Fibroblast of the aortic adventitia (primary cell): ENCODE data around the gene EPHB1. TPM values are rescaled to one million over a fixed set of nuclear protein-coding genes. Genes with fewer than 3 reads are reported as not detected.
"Not testable (repeated sequence)": the region's sequence is repeated elsewhere in the genome, so short reads cannot be mapped to it uniquely, and the experiment has no call there.

Experiments used
- DNase-seq: peaks from one replicate; pipeline ENCODE4 v3.0.0-alpha.2; 2010; ENCODE audit warnings: low read depth
- H3K4me3 ChIP-seq: 2 replicates; pipeline ENCODE4 v1.5.1; 2011; ENCODE audit warnings: low read depth, mild to moderate bottlenecking, control low read depth, low read length, moderate library complexity
- total RNA-seq: library from RNA; depleted of rRNA; stranded (reverse); fragments of >200 nt; gene quantifications from 2 replicates; pipeline ENCODE4 v1.2.3, GENCODE V29; 2012; ENCODE audit warnings: low replicate concordance
- TF ChIP-seq, protein P1 (sequence below): IDR thresholded peaks from 2 replicates; pipeline ENCODE4 v1.5.1; 2011; ENCODE audit warnings: mild to moderate bottlenecking, low read length, control low read depth, inconsistent platforms; ENCODE audit not compliant: insufficient read depth

EPHB1 gene
- total RNA-seq, 1 donor = 1.2 TPM

DNA sequence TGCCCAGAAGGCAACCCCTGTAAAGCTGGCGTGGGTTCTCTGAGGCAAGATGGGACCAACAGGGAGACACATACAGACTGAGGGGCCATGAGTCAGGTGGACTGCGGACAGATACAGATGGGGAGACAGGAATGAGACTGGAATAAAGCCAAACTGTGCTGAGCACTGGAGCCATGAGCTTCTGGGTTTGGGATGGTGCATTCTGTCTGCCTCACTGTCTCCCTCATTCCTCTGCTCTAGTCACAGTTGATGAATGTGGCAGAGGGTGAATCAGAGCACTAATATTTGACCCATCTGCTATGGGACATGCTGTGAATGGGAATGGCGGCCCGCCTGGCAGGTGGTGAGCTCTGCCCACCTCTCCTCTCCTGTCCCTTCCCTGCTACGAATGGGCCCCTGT is 262.9 kb downstream of the EPHB1 start:
- TF ChIP-seq, protein P1, sequence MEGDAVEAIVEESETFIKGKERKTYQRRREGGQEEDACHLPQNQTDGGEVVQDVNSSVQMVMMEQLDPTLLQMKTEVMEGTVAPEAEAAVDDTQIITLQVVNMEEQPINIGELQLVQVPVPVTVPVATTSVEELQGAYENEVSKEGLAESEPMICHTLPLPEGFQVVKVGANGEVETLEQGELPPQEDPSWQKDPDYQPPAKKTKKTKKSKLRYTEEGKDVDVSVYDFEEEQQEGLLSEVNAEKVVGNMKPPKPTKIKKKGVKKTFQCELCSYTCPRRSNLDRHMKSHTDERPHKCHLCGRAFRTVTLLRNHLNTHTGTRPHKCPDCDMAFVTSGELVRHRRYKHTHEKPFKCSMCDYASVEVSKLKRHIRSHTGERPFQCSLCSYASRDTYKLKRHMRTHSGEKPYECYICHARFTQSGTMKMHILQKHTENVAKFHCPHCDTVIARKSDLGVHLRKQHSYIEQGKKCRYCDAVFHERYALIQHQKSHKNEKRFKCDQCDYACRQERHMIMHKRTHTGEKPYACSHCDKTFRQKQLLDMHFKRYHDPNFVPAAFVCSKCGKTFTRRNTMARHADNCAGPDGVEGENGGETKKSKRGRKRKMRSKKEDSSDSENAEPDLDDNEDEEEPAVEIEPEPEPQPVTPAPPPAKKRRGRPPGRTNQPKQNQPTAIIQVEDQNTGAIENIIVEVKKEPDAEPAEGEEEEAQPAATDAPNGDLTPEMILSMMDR = no peak
- H3K4me3 ChIP-seq = no peak overlapping the region
- no peak for DNase-seq

DNA sequence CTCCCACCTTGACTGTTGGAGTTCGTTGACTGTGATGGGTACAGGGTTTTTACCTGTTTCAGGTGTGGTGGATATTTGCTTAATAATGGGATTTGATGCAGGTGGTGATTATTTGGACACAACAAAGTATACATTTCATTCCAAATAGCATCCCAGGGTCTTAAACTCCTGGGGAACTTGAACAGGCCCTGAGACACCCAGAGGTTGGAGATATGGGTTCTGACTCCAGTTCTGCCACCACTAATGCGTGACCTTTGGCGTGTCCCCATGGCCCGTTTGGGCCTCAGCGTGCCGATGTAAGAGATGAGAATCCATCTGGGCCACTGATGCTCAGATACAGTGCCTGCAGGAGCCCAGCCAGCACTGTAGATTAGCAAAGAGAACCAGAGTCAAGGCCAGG is 264.5 kb downstream of the EPHB1 start:
- TF ChIP-seq, protein P1 = no peak
- H3K4me3 ChIP-seq = no peak overlapping the region
- no peak for DNase-seq

DNA sequence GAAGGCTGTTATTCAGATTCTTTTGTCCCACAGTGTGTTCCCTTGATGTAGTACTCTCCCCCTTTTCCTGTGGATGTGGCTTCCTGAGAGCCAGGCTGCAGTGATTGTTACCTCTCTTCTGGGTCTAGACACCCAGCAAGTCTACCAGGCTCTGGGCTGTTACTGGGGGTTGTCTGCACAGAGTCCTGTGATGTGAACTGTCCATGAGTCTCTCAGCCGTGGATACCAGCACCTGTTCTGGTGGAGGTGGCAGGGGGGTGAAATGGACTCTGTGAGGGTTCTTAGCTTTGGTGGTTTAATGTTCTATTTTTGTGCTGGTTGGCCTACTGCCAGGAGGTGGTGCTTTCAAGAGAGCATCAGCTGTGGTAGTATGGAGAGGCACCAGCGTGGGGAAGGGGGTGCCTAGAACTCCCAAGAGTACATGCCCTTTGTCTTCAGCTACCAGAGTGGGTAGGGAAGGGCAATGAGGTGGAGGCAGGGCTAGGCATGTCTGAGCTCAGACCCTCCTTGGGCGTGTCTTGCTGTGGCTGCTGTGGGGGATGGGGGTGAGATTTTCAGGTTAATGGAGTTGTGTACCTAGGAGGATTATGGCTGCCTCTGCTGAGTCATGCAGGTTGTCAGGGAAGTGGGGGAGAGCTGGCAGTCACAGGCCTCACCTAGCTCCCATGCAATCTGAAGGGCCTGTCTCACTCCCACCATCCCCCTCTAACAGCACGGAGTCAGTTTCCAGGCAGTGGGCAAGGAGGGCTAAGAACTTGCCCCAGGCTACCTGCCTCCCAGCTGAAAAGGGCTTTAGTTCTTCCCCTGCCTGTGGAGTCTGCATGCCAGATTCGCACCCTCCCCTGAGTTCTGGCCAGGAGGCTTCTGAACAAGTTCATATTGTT is 272.0 kb downstream of the EPHB1 start:
- not testable (repeated sequence) for DNase-seq, H3K4me3 ChIP-seq

DNA sequence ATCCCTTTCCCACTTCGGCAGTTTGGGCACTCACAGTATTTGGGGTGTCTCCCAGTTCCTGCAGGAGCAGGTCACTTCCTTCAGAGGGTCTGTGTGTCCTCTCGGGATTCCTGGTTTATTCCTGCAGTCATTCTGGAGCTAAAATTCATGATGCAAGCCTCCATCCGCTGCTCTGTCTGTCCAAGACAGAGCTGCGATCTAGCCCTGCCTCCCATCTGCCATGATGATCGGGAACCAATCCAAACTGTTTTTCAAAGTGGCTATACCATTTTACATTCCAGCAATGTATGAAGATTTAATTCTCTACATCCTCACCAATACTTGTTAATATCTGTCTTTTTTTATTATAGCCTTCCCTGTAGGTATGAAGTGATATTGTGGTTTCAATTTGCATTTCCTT is 273.0 kb downstream of the EPHB1 start:
- TF ChIP-seq, protein P1 = no peak
- DNase-seq = no peak
- H3K4me3 ChIP-seq = no peak overlapping the region

DNA sequence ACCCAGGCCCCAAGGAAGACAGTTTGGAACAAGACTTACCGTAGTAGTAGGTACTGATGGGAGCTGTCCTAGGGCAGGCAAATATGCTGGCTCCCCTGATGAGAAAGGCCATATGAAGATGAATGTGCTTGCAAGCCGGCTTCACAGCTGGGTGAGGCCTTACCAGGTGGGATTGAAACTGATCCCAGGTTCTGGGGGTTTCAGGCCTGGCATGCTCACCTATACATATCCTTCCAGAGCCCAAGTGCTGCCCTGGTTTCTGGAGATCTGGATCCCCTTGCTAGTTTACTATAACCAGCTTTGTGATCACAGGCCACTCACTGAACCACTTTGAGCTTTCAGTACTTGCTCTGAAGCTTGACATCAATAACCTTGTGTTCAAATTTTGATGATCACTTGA is 274.3 kb downstream of the EPHB1 start:
- DNase-seq = no peak
- no peak overlapping the region for H3K4me3 ChIP-seq
- TF ChIP-seq, protein P1 = no peak

DNA sequence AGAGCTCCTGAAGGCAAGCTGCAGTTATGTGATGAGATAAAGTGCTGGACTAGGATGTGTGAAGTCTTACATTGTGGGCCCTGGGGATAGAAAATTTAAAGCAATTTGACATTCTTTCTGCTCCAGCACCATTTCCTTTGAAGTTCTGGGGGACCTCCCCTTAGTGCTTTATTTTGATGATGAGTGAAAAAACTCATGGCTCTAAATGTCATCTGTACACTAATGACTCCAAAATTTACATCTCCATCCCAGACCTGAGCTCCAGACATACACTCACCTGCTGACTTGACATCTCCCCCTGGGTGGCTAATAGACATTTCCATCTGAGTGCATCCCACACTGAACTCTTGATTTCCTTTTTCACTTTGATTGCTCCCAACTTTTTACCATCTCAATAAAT is 276.4 kb downstream of the EPHB1 start:
- no peak for DNase-seq
- TF ChIP-seq, protein P1 = no peak
- no peak overlapping the region for H3K4me3 ChIP-seq

DNA sequence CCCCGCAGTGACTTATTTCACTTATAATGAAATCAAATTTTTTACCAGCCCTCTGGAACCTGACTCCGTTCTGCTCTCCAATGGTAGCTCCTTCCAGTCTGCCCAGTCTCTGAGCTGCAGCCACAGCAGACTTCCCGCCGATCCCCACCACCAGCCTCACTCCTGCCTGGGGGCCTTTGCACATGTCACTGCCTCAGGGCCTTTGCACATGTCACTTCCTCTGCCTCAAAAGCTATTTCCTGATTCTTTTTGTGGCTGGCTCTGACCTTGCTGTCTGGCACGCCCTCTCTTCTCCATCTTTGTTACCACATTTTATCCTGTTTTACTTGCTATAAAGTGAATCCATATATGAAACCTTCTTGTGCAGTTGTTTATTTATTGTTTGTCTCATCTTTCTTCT is 277.4 kb downstream of the EPHB1 start:
- no peak overlapping the region for H3K4me3 ChIP-seq
- TF ChIP-seq, protein P1 = no peak
- no peak for DNase-seq
